ENCODE measurements around the gene PSMD14.

PSMD14 gene

GRCh38 chr2:161388146-161388779, 80.0 kb downstream of the PSMD14 start:
- TF ChIP-seq SIN3A (IDR thresholded peaks at IDR 0.05; ENCODE audit: borderline replicate concordance, insufficient read depth, low read length): no peak
- TF ChIP-seq POLR2AphosphoS5 (IDR thresholded peaks at IDR 0.05; ENCODE audit: low read depth, low read length): no peak
- no peak for TF ChIP-seq TAF1 (IDR thresholded peaks at IDR 0.05; ENCODE audit: borderline replicate concordance, insufficient read depth, low read length)
- TF ChIP-seq REST (IDR thresholded peaks at IDR 0.05; ENCODE audit: insufficient read depth in 1 of 2, low read depth in 2 of 2, low read length in 2 of 2): no peak
- TF ChIP-seq FOXP2 (optimal IDR thresholded peaks at IDR 0.05; ENCODE audit: borderline replicate concordance, extremely low read depth, extremely low read length, insufficient read depth): no peak

- no peak for TF ChIP-seq FOXP2 (optimal IDR thresholded peaks at IDR 0.05; ENCODE audit: borderline replicate concordance, extremely low read depth, extremely low read length, insufficient read depth)
- TF ChIP-seq SIN3A (IDR thresholded peaks at IDR 0.05; ENCODE audit: borderline replicate concordance, insufficient read depth, low read length): no peak
- no peak for TF ChIP-seq POLR2AphosphoS5 (IDR thresholded peaks at IDR 0.05; ENCODE audit: low read depth, low read length)
- no peak for TF ChIP-seq REST (IDR thresholded peaks at IDR 0.05; ENCODE audit: insufficient read depth in 1 of 2, low read depth in 2 of 2, low read length in 2 of 2)
- TF ChIP-seq TAF1 (IDR thresholded peaks at IDR 0.05; ENCODE audit: borderline replicate concordance, insufficient read depth, low read length): no peak
These were observed 83.7 kb downstream of the PSMD14 start for GRCh38 chr2:161391737-161392506.

- TF ChIP-seq FOXP2 (optimal IDR thresholded peaks at IDR 0.05; ENCODE audit: borderline replicate concordance, extremely low read depth, extremely low read length, insufficient read depth) (no peak), POLR2AphosphoS5 (IDR thresholded peaks at IDR 0.05; ENCODE audit: low read depth, low read length) (no peak), SIN3A (IDR thresholded peaks at IDR 0.05; ENCODE audit: borderline replicate concordance, insufficient read depth, low read length) (no peak), REST (IDR thresholded peaks at IDR 0.05; ENCODE audit: insufficient read depth in 1 of 2, low read depth in 2 of 2, low read length in 2 of 2) (no peak), TAF1 (IDR thresholded peaks at IDR 0.05; ENCODE audit: borderline replicate concordance, insufficient read depth, low read length) (no peak)
These were observed 91.9 kb downstream of the PSMD14 start for GRCh38 chr2:161400076-161400475.

- TF ChIP-seq SIN3A (IDR thresholded peaks at IDR 0.05; ENCODE audit: borderline replicate concordance, insufficient read depth, low read length): no peak
- TF ChIP-seq POLR2AphosphoS5 (IDR thresholded peaks at IDR 0.05; ENCODE audit: low read depth, low read length): no peak
- no peak for TF ChIP-seq FOXP2 (optimal IDR thresholded peaks at IDR 0.05; ENCODE audit: borderline replicate concordance, extremely low read depth, extremely low read length, insufficient read depth)
- TF ChIP-seq TAF1 (IDR thresholded peaks at IDR 0.05; ENCODE audit: borderline replicate concordance, insufficient read depth, low read length): no peak
- TF ChIP-seq REST (IDR thresholded peaks at IDR 0.05; ENCODE audit: insufficient read depth in 1 of 2, low read depth in 2 of 2, low read length in 2 of 2): no peak
These were observed 94.1 kb downstream of the PSMD14 start for GRCh38 chr2:161402297-161402696.

Measured in PFSK-1 (cell line).